Measurements from ENCODE around the gene LRRC46.

LRRC46 gene

GRCh38 chr17:47852113-47852949, 20.9 kb downstream of the LRRC46 start:
- no peak for DNase-seq (ENCODE audit: low read depth in 2 of 2)

GRCh38 chr17:47853616-47854015, 22.1 kb downstream of the LRRC46 start:
- DNase-seq (ENCODE audit: low read depth in 2 of 2), result no peak

- no peak for DNase-seq (ENCODE audit: low read depth in 2 of 2)
Observed at GRCh38 chr17:47855737-47856136, 24.3 kb downstream of the LRRC46 start.

GRCh38 chr17:47856830-47857229, 25.4 kb downstream of the LRRC46 start:
- no peak for DNase-seq (ENCODE audit: low read depth in 2 of 2)

GRCh38 chr17:47857551-47858455, 26.3 kb downstream of the LRRC46 start:
- no peak for DNase-seq (ENCODE audit: low read depth in 2 of 2)

GRCh38 chr17:47860386-47860785, 28.9 kb downstream of the LRRC46 start:
- DNase-seq (ENCODE audit: low read depth in 2 of 2), result no peak

GRCh38 chr17:47862621-47863440, 31.4 kb downstream of the LRRC46 start:
- DNase-seq (ENCODE audit: low read depth in 2 of 2), result peak; percentile 33 to 41

- DNase-seq (ENCODE audit: low read depth in 2 of 2), result no peak
Observed at GRCh38 chr17:47864791-47865216, 33.3 kb downstream of the LRRC46 start.

GRCh38 chr17:47866941-47867340, 35.5 kb downstream of the LRRC46 start:
- DNase-seq (ENCODE audit: low read depth in 2 of 2), result no peak

- no peak for DNase-seq (ENCODE audit: low read depth in 2 of 2)
Observed at GRCh38 chr17:47867813-47868533, 36.5 kb downstream of the LRRC46 start.

GRCh38 chr17:47869114-47869513, 37.6 kb downstream of the LRRC46 start:
- no peak for DNase-seq (ENCODE audit: low read depth in 2 of 2)

- DNase-seq (ENCODE audit: low read depth in 2 of 2), result no peak
Observed at GRCh38 chr17:47870056-47870455, 38.6 kb downstream of the LRRC46 start.

GRCh38 chr17:47871048-47871447, 39.6 kb downstream of the LRRC46 start:
- DNase-seq (ENCODE audit: low read depth in 2 of 2), result no peak

GRCh38 chr17:47872019-47872650, 40.7 kb downstream of the LRRC46 start:
- no peak for DNase-seq (ENCODE audit: low read depth in 2 of 2)

- DNase-seq (ENCODE audit: low read depth in 2 of 2), result no peak
Observed at GRCh38 chr17:47872651-47873161, 41.2 kb downstream of the LRRC46 start.

GRCh38 chr17:47873200-47874090, 42.0 kb downstream of the LRRC46 start:
- no peak for DNase-seq (ENCODE audit: low read depth in 2 of 2)

- DNase-seq (ENCODE audit: low read depth in 2 of 2), result no peak
Observed at GRCh38 chr17:47875011-47875985, 43.8 kb downstream of the LRRC46 start.

- no peak for DNase-seq (ENCODE audit: low read depth in 2 of 2)
Observed at GRCh38 chr17:47877368-47878034, 46.0 kb downstream of the LRRC46 start.
